HG03378 (cell line): ENCODE measurements around the gene SV2C.

ENCODE experiments used
- ATAC-seq: cut with Tn5 transposase; IDR thresholded peaks from one replicate; pipeline ENCODE4 v1.9.1; 2021; ENCODE audit warnings: mild to moderate bottlenecking, moderate library complexity; ENCODE audit not compliant: unreplicated experiment

The SV2C gene

GRCh38 chr5:76376148-76376865, 293.1 kb downstream of the SV2C start:
- ATAC-seq, result no peak

GRCh38 chr5:76376866-76377230, 293.7 kb downstream of the SV2C start:
- ATAC-seq, result no peak

- no peak for ATAC-seq
Observed at GRCh38 chr5:76378355-76378754, 295.2 kb downstream of the SV2C start.

- ATAC-seq, result no peak
Observed at GRCh38 chr5:76379316-76379715, 296.1 kb downstream of the SV2C start.

- no peak for ATAC-seq
Observed at GRCh38 chr5:76379855-76380254, 296.7 kb downstream of the SV2C start.

GRCh38 chr5:76380346-76381066, 297.3 kb downstream of the SV2C start:
- ATAC-seq, result no peak

GRCh38 chr5:76383126-76383832, 300.1 kb downstream of the SV2C start:
- no peak for ATAC-seq

GRCh38 chr5:76384189-76384588, 301.0 kb downstream of the SV2C start:
- ATAC-seq, result no peak

GRCh38 chr5:76384705-76385104, 301.5 kb downstream of the SV2C start:
- ATAC-seq, result no peak

GRCh38 chr5:76385540-76385939, 302.4 kb downstream of the SV2C start:
- ATAC-seq, result no peak

GRCh38 chr5:76386360-76386759, 303.2 kb downstream of the SV2C start:
- ATAC-seq, result no peak

- ATAC-seq, result no peak
Observed at GRCh38 chr5:76388236-76388635, 305.1 kb downstream of the SV2C start.

- ATAC-seq, result no peak
Observed at GRCh38 chr5:76388791-76389512, 305.8 kb downstream of the SV2C start.

- ATAC-seq, result no peak
Observed at GRCh38 chr5:76389513-76390154, 306.5 kb downstream of the SV2C start.

GRCh38 chr5:76391014-76391413, 307.8 kb downstream of the SV2C start:
- no peak for ATAC-seq

- no peak for ATAC-seq
Observed at GRCh38 chr5:76393035-76393680, 310.0 kb downstream of the SV2C start.

GRCh38 chr5:76397200-76397599, 314.0 kb downstream of the SV2C start:
- ATAC-seq, result no peak

GRCh38 chr5:76399268-76399667, 316.1 kb downstream of the SV2C start:
- ATAC-seq, result no peak

GRCh38 chr5:76400466-76400865, 317.3 kb downstream of the SV2C start:
- no peak for ATAC-seq

- ATAC-seq, result no peak
Observed at GRCh38 chr5:76401801-76402250, 318.6 kb downstream of the SV2C start.
